Measurements from ENCODE around the gene LMAN2.

Gene LMAN2

DNA sequence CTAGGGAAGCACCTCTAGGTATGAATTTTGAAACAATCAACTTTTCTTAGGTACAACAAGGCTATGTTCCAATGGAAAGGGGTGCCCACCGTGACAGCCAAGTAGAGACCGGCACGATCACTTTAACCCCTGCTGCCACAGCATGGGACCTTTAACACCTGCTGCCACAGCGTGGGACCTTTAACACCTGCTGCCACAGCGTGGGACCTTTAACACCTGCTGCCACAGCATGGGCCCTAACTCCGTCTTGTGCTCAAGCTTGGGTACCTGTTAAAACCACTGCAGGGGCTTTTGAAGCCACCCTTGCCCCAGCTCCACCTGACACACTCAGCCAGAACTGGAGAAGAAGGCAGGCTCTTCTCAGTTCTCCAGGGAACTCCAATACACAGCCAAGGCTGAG lies 21.6 kb downstream of the LMAN2 start:
- no peak for DNase-seq (ENCODE audit: insufficient read length, low spot score)
- no peak for FAIRE-seq
- TF ChIP-seq, protein P1, sequence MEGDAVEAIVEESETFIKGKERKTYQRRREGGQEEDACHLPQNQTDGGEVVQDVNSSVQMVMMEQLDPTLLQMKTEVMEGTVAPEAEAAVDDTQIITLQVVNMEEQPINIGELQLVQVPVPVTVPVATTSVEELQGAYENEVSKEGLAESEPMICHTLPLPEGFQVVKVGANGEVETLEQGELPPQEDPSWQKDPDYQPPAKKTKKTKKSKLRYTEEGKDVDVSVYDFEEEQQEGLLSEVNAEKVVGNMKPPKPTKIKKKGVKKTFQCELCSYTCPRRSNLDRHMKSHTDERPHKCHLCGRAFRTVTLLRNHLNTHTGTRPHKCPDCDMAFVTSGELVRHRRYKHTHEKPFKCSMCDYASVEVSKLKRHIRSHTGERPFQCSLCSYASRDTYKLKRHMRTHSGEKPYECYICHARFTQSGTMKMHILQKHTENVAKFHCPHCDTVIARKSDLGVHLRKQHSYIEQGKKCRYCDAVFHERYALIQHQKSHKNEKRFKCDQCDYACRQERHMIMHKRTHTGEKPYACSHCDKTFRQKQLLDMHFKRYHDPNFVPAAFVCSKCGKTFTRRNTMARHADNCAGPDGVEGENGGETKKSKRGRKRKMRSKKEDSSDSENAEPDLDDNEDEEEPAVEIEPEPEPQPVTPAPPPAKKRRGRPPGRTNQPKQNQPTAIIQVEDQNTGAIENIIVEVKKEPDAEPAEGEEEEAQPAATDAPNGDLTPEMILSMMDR (IDR thresholded peaks at IDR 0.05; ENCODE audit: insufficient read depth, missing control alignments) = no peak

DNA sequence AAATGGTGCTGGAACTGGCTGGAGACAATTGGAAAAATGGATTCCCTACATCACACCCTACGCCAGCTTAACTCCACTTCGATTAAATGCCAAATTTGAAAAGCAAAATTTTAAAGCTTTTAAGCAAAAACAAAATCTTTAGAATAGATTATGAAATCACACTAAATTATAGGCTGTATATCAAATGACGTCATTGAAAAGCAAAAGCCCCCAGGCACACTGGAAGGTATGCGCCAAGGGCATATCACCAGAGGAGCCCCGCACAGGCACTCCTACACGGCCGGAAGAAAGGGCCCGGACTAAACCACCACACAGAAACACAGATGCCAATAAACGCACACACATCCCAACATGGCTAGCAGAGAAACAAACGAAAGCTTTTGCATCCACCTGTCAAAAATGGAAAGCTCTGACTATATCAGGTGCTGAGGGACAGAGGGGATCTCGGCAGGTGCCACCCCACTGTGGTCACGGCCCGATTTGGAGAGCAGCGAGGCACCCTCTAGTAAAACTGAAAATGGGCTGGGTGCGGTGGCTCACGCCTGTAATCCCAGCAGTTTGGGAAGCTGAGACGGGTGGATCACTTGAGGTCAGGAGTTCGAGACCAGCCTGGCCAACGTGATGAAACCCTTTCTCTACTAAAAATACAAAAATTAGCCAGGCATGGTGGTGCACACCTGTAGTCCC lies 22.8 kb downstream of the LMAN2 start:
- TF ChIP-seq, protein P1 (IDR thresholded peaks at IDR 0.05; ENCODE audit: insufficient read depth, missing control alignments) = no peak

DNA sequence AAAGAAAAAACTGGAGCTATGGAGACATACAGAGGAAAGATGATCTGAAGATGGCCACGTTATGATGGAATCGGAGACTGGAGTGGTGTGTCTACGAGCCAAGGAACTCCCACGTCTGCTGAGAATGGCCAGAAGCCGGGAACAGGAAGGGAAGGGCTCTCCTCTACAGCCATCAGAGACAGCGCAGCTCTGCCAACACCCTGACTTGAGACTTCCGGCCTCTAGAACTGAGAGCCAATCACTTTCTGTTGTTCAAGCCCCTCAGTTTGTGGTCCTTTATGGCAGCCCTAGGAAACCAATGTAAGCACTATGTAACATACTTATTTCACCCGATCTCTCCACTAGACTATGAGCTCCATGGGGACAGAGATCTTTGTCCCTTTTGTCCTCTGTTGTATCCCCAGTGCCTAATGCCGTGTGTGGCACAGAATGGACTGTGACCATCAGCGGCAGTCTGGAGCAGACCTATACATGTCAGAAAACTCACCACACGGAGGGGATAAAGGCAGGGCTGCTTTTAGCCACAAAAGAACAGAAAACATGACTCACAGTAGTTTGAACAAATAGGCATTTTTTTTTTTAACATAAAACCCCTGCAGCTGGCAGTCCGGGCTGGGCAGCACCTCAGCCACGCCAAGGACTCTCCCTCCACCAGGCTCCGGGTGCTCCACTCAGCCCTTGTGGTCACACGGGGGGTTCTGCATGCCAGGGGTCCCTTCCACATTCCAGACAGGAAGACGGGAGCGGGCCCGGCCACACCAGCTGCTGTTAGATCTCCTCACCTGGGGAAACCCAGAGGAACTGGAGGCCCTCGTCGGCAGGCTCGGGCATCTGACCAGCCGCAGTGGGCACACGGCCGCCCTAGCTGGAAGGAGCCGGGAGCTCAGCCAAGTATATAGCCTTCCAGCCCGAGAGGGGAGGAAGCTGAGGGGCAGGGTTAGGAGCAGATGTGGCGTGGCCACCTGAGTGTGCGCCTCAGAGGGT lies 23.6 kb downstream of the LMAN2 start:
- TF ChIP-seq, protein P1 (IDR thresholded peaks at IDR 0.05; ENCODE audit: insufficient read depth, missing control alignments) = no peak
- no peak for DNase-seq (ENCODE audit: insufficient read length, low spot score)
- no peak for FAIRE-seq

More for the DNA sequence above, 22.8 kb downstream of the LMAN2 start:
- FAIRE-seq (no peak), DNase-seq (ENCODE audit: insufficient read length, low spot score) (no peak)

DNA sequence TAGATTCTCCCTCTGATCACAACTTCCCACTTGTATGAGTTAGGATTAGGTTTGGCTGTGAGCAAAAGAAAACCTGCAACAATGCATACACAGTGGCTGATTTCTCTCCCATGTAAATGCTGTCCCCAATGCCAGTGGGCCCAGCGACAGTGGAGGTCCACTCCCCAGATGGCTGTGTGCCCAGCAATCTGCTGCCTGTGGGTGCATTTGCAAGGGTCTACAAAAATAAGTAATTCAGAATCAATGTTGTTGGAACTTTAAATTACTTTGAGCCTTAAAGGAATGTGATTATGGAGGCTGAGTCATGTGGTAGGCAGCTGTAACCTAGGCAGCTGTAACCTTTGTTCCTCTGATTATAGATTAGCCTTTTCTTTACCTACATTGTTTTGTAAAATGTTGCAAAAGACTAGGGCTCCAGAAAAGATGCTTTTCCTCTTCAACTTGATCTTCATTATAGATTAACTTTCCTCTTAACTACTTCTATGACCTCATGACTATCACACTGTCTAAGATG lies 25.5 kb downstream of the LMAN2 start:
- DNase-seq (ENCODE audit: insufficient read length, low spot score) (no peak), FAIRE-seq (no peak)
- TF ChIP-seq, protein P1 (IDR thresholded peaks at IDR 0.05; ENCODE audit: insufficient read depth, missing control alignments) = no peak

DNA sequence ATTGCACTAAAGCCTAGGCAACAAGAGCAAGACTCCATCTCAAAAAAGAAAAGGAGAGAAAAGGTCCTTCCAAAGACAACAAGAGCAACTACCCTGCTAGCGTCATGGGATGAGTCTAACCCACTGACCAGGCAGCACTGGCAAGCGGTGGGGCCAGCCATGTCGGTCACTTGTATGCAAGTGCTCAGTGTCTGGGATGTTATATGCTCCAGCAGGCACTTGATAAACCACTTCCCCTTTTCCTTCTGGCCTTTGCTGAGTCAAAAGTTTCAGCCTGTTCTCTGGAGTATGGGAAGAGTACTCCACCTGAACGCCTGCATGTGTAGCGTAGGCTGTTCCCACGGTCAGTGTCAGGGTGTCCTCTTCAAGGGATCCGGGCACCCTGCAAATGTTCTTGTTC lies 30.6 kb downstream of the LMAN2 start:
- no peak for FAIRE-seq
- TF ChIP-seq, protein P1 (IDR thresholded peaks at IDR 0.05; ENCODE audit: insufficient read depth, missing control alignments) = no peak
- DNase-seq (ENCODE audit: insufficient read length, low spot score) = no peak

DNA sequence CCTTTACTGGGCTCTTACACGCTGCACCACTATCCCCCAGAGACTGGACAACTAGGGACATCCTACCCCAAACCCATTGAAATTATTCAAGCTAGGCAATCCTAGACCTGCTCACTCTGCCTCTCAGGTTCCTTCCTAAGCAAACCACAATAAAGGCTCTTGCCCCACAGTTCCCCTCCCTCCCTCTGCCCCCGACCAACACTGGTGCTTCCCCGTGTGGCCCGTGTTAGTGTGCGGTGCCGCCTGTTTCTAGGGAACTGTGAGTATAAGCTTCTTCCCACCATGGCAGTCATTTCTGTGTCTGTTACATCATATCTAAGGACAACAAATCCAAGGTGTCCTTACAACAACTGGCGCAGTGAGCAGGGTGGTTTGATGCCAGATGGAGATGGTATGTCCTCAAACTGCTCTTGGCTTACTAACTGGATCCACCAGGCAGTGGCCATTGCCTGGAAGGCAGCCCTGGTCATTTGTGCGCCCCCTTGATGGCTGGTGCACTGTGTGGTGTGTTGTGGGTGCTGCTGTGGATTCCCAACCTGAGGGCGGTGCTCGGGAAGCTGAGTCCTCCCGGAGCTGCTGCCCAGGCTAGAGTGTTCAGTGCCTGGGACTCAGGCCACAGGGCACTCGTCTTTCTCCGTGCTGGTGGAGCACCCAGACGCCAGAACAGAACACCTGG lies 31.4 kb downstream of the LMAN2 start:
- DNase-seq (ENCODE audit: insufficient read length, low spot score) (no peak), FAIRE-seq (no peak)
- TF ChIP-seq, protein P1 (IDR thresholded peaks at IDR 0.05; ENCODE audit: insufficient read depth, missing control alignments) = no peak

Data from D721Med (cell line).